Activated CD8-positive, alpha-beta T cell treated with anti-CD3 and anti-CD28 coated beads, Interleukin-2, amount 10 ng/mL, durations not matched to agents 7 days and 5 days (primary cell): ENCODE measurements around the gene DESI1. TPM values are rescaled to one million over a fixed set of nuclear protein-coding genes. Genes with fewer than 3 reads are reported as not detected.
"Not testable (repeated sequence)": the region's sequence is repeated elsewhere in the genome, so short reads cannot be mapped to it uniquely, and the experiment has no call there.

ENCODE experiments used
- ATAC-seq: fragments of 150-1000 bp; cut with Tn5 transposase; one replicate; pipeline ENCODE4 v1.10.0; 2021; ENCODE audit warnings: moderate library complexity
- CTCF ChIA-PET: fragments of 350-600 bp; sonication (Branson Sonifier 250); formaldehyde crosslinking; loops from one replicate; lab custom pipeline; 2021; ENCODE audit warnings: antibody characterized with exemption; lab: Charles Lee
- POLR2A ChIA-PET: fragments of 350-600 bp; sonication (Branson Sonifier 250); formaldehyde crosslinking; loops from one replicate; lab custom pipeline; 2021; ENCODE audit warnings: antibody characterized with exemption; lab: Charles Lee
- DNase-seq: peaks from one replicate; pipeline ENCODE4 v3.0.0-alpha.2; 2020
- H3K27ac Mint-ChIP-seq: one replicate; pipeline ENCODE4 v1.8.0; 2021; ENCODE audit warnings: mild to moderate bottlenecking, mixed read lengths
- H3K27me3 Mint-ChIP-seq: one replicate; pipeline ENCODE4 v1.8.0; 2021; ENCODE audit warnings: low read depth, mixed read lengths
- H3K36me3 Mint-ChIP-seq: one replicate; pipeline ENCODE4 v1.8.0; 2021; ENCODE audit warnings: low read depth, mixed read lengths
- H3K4me1 Mint-ChIP-seq: one replicate; pipeline ENCODE4 v1.8.0; 2021; ENCODE audit warnings: low read depth, mixed read lengths
- H3K4me3 Mint-ChIP-seq: one replicate; pipeline ENCODE4 v1.8.0; 2021; ENCODE audit warnings: mild to moderate bottlenecking, mixed read lengths
- H3K9me3 Mint-ChIP-seq: one replicate; pipeline ENCODE4 v1.8.0; 2022; ENCODE audit warnings: mixed read lengths; ENCODE audit not compliant: insufficient read depth
- total RNA-seq, 2 experiments: library from RNA; stranded (reverse); gene quantifications; one replicate each; pipeline ENCODE4 v1.2.3, GENCODE V29; 2021

The DESI1 gene
- total RNA-seq, 2 experiments from 2014 or later = 33.0 to 35.2 TPM

GRCh38 chr22:41636467-41636866 is 15.6 kb upstream of the DESI1 start:
- ChIA-PET POLR2A (interaction anchor here (0.8 kb wide), 1 partner anchor 10 kb away, joined by 3 read pairs; no protein-coding TSS in a partner anchor), CTCF (no interaction called here)
- DNase-seq (no peak), ATAC-seq (no peak)
- Mint-ChIP-seq H3K27ac (no peak overlapping the region), H3K4me3 (no peak overlapping the region), H3K36me3 (peaks cover 57% of the 10 kb centered on the region), H3K4me1 (no peaks in the 10 kb centered on the region), H3K27me3 (no peaks in the 10 kb centered on the region), H3K9me3 (no peaks in the 10 kb centered on the region)

GRCh38 chr22:41634610-41635009 is 13.8 kb upstream of the DESI1 start:
- H3K27ac Mint-ChIP-seq, CTCF ChIA-PET, H3K4me3 Mint-ChIP-seq, DNase-seq, H3K4me1 Mint-ChIP-seq, H3K27me3 Mint-ChIP-seq, ATAC-seq, H3K9me3 Mint-ChIP-seq: not testable (repeated sequence)
- H3K36me3 Mint-ChIP-seq = peaks cover 55% of the 10 kb centered on the region
- POLR2A ChIA-PET = interaction anchor here (0.7 kb wide), 1 partner anchor 63 kb away, joined by 3 read pairs; no protein-coding TSS in a partner anchor

- H3K27ac Mint-ChIP-seq, DNase-seq, H3K9me3 Mint-ChIP-seq, H3K4me1 Mint-ChIP-seq, CTCF ChIA-PET, H3K27me3 Mint-ChIP-seq, POLR2A ChIA-PET, ATAC-seq, H3K4me3 Mint-ChIP-seq: not testable (repeated sequence)
- peaks cover 66% of the 10 kb centered on the region for H3K36me3 Mint-ChIP-seq
These were observed 10.8 kb upstream of the DESI1 start for GRCh38 chr22:41631615-41632014.

GRCh38 chr22:41631115-41631514 is 10.3 kb upstream of the DESI1 start:
- H3K4me3 Mint-ChIP-seq, H3K9me3 Mint-ChIP-seq, H3K27ac Mint-ChIP-seq, H3K27me3 Mint-ChIP-seq, POLR2A ChIA-PET, DNase-seq, CTCF ChIA-PET, ATAC-seq, H3K4me1 Mint-ChIP-seq: not testable (repeated sequence)
- H3K36me3 Mint-ChIP-seq = peaks cover 61% of the 10 kb centered on the region

- Mint-ChIP-seq H3K27ac (no peak overlapping the region), H3K27me3 (no peaks in the 10 kb centered on the region), H3K4me3 (no peak overlapping the region), H3K9me3 (no peaks in the 10 kb centered on the region), H3K36me3 (peaks cover 58% of the 10 kb centered on the region), H3K4me1 (peaks cover 19% of the 10 kb centered on the region)
- DNase-seq = no peak
- ChIA-PET CTCF (interaction anchor here (1.3 to 1.6 kb wide), 3 partner anchors 28 to 99 kb away, joined by 3 read pairs; no protein-coding TSS in a partner anchor), POLR2A (interaction anchor here (0.6 kb wide), 1 partner anchor 21 kb away, joined by 5 read pairs; no protein-coding TSS in a partner anchor)
- ATAC-seq = no peak
These were observed 4.7 kb upstream of the DESI1 start for GRCh38 chr22:41625577-41625976.

- no peak for DNase-seq
- H3K27me3 Mint-ChIP-seq = no peaks in the 10 kb centered on the region
- peak overlapping the region; percentile 98 for H3K27ac Mint-ChIP-seq
- peak overlapping the region; percentile 96 for H3K4me3 Mint-ChIP-seq
- ChIA-PET POLR2A (interaction anchor here (0.6 to 5.2 kb wide), 13 partner anchors 12 to 505 kb away, joined by 3 to 44 read pairs (median 3); partner anchors contain the start of genes CENPM and PMM1), CTCF (interaction anchor here (1.0 to 1.7 kb wide), 4 partner anchors 24 to 45 kb away, joined by 3 to 10 read pairs (median 4); no protein-coding TSS in a partner anchor)
- ATAC-seq = no peak
- H3K36me3 Mint-ChIP-seq = peaks cover 33% of the 10 kb centered on the region
- peaks cover 43% of the 10 kb centered on the region for H3K4me1 Mint-ChIP-seq
- no peaks in the 10 kb centered on the region for H3K9me3 Mint-ChIP-seq
These were observed 1.0 kb upstream of the DESI1 start for GRCh38 chr22:41621911-41622179.

- POLR2A ChIA-PET = interaction anchor here (0.6 to 5.2 kb wide), 18 partner anchors 12 to 504 kb away, joined by 3 to 44 read pairs (median 3); partner anchors contain the start of genes ACO2, CCDC134, CENPM and PHF5A
These were observed 462 bp upstream of the DESI1 start, which contains the start of gene XRCC6 for GRCh38 chr22:41621099-41621910. TSS of gene XRCC6 (plus strand) at chr22:41621295. CDS start at chr22:41622005, 710 bp downstream.

GRCh38 chr22:41619979-41620588 is 759 bp downstream of the DESI1 start:
- POLR2A ChIA-PET = interaction anchor here (0.8 to 5.2 kb wide), 9 partner anchors 16 to 180 kb away, joined by 3 to 44 read pairs (median 4); partner anchors contain the start of genes ACO2, CCDC134, PHF5A and PMM1
- CTCF ChIA-PET = interaction anchor here (0.8 to 2.0 kb wide), 8 partner anchors 15 to 216 kb away, joined by 3 to 20 read pairs (median 4); partner anchors contain the start of gene PMM1
- ATAC-seq (peak; percentile 28), DNase-seq (peak; percentile 60)
- Mint-ChIP-seq H3K4me1 (peaks cover 46% of the 10 kb centered on the region), H3K27me3 (no peaks in the 10 kb centered on the region), H3K27ac (peak overlapping the region; percentile 98), H3K4me3 (peak overlapping the region; percentile 96), H3K36me3 (peaks cover 27% of the 10 kb centered on the region), H3K9me3 (no peaks in the 10 kb centered on the region)

More at GRCh38 chr22:41621099-41621910, 462 bp upstream of the DESI1 start, which contains the start of gene XRCC6:
- DNase-seq = peak; percentile 100
- Mint-ChIP-seq H3K36me3 (peaks cover 31% of the 10 kb centered on the region), H3K27me3 (no peaks in the 10 kb centered on the region), H3K4me3 (peak within 1 kb of the TSS; percentile 96), H3K4me1 (peaks cover 46% of the 10 kb centered on the region), H3K9me3 (no peaks in the 10 kb centered on the region), H3K27ac (peak within 1 kb of the TSS; percentile 98)
- ATAC-seq = peak; percentile 92
- CTCF ChIA-PET = interaction anchor here (0.6 to 1.9 kb wide), 7 partner anchors 24 to 397 kb away, joined by 3 to 10 read pairs (median 3); no protein-coding TSS in a partner anchor

- H3K27me3 Mint-ChIP-seq = no peaks in the 10 kb centered on the region
- peaks cover 15% of the 10 kb centered on the region for H3K4me1 Mint-ChIP-seq
- ChIA-PET POLR2A (interaction anchor here (1.4 kb wide), 1 partner anchor 24 kb away, joined by 3 read pairs; the partner anchor contains the start of gene PMM1), CTCF (interaction anchor here (0.8 to 1.1 kb wide), 2 partner anchors 8 to 53 kb away, joined by 3 read pairs; no protein-coding TSS in a partner anchor)
- ATAC-seq (no peak), DNase-seq (no peak)
- H3K4me3 Mint-ChIP-seq = no peak overlapping the region
- no peak overlapping the region for H3K27ac Mint-ChIP-seq
- peaks cover 14% of the 10 kb centered on the region for H3K36me3 Mint-ChIP-seq
- no peaks in the 10 kb centered on the region for H3K9me3 Mint-ChIP-seq
These were observed 7.4 kb downstream of the DESI1 start for GRCh38 chr22:41613456-41613855.

- H3K9me3 Mint-ChIP-seq = no peaks in the 10 kb centered on the region
- no peak overlapping the region for H3K4me3 Mint-ChIP-seq
- peaks cover 15% of the 10 kb centered on the region for H3K36me3 Mint-ChIP-seq
- ChIA-PET CTCF (interaction anchor here (0.8 kb wide), 1 partner anchor 8 kb away, joined by 3 read pairs; no protein-coding TSS in a partner anchor), POLR2A (interaction anchor here (1.4 kb wide), 1 partner anchor 23 kb away, joined by 3 read pairs; the partner anchor contains the start of gene PMM1)
- H3K4me1 Mint-ChIP-seq = peaks cover 12% of the 10 kb centered on the region
- ATAC-seq (no peak), DNase-seq (no peak)
- no peak overlapping the region for H3K27ac Mint-ChIP-seq
- no peaks in the 10 kb centered on the region for H3K27me3 Mint-ChIP-seq
These were observed 8.1 kb downstream of the DESI1 start for GRCh38 chr22:41612603-41613306.

- Mint-ChIP-seq H3K9me3 (no peaks in the 10 kb centered on the region), H3K4me1 (peaks cover 15% of the 10 kb centered on the region), H3K27ac (no peak overlapping the region), H3K27me3 (peaks cover 5% of the 10 kb centered on the region), H3K36me3 (peaks cover 45% of the 10 kb centered on the region), H3K4me3 (no peak overlapping the region)
- POLR2A ChIA-PET = no interaction called here
- no peak for ATAC-seq
- CTCF ChIA-PET = interaction anchor here (0.7 kb wide), 1 partner anchor 266 kb away, joined by 3 read pairs; no protein-coding TSS in a partner anchor
- DNase-seq = no peak
These were observed 12.5 kb downstream of the DESI1 start for GRCh38 chr22:41608386-41608785.
